ENCODE results near the gene STPG3.

The STPG3 gene

DNA sequence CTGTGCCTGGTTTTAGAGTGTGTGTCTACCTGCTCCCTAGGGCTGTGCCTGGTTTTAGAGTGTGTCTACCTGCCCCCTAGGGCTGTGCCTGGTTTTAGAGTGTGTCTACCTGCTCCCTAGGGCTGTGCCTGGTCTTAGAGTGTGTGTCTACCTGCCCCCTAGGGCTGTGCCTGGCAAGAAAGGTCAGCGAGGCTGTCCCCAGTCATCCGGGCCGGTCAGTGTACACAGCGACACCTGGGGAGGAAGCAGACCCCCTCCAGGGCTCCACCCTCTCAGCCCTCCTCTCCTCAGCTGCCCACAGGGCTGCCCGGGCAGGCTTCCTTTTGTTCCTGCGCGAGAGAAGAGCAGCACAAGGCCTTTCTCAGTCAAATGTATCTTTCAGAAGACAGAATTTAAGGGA, 46.9 kb downstream of the STPG3 start:
- H3K4me3 ChIP-seq (ENCODE audit: low read length), result no peak overlapping the region
- DNase-seq (ENCODE audit: low read depth), result no peak
- TF ChIP-seq, protein P1, sequence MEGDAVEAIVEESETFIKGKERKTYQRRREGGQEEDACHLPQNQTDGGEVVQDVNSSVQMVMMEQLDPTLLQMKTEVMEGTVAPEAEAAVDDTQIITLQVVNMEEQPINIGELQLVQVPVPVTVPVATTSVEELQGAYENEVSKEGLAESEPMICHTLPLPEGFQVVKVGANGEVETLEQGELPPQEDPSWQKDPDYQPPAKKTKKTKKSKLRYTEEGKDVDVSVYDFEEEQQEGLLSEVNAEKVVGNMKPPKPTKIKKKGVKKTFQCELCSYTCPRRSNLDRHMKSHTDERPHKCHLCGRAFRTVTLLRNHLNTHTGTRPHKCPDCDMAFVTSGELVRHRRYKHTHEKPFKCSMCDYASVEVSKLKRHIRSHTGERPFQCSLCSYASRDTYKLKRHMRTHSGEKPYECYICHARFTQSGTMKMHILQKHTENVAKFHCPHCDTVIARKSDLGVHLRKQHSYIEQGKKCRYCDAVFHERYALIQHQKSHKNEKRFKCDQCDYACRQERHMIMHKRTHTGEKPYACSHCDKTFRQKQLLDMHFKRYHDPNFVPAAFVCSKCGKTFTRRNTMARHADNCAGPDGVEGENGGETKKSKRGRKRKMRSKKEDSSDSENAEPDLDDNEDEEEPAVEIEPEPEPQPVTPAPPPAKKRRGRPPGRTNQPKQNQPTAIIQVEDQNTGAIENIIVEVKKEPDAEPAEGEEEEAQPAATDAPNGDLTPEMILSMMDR (conservative IDR thresholded peaks at IDR 0.05; ENCODE audit: low read length), result no peak

DNA sequence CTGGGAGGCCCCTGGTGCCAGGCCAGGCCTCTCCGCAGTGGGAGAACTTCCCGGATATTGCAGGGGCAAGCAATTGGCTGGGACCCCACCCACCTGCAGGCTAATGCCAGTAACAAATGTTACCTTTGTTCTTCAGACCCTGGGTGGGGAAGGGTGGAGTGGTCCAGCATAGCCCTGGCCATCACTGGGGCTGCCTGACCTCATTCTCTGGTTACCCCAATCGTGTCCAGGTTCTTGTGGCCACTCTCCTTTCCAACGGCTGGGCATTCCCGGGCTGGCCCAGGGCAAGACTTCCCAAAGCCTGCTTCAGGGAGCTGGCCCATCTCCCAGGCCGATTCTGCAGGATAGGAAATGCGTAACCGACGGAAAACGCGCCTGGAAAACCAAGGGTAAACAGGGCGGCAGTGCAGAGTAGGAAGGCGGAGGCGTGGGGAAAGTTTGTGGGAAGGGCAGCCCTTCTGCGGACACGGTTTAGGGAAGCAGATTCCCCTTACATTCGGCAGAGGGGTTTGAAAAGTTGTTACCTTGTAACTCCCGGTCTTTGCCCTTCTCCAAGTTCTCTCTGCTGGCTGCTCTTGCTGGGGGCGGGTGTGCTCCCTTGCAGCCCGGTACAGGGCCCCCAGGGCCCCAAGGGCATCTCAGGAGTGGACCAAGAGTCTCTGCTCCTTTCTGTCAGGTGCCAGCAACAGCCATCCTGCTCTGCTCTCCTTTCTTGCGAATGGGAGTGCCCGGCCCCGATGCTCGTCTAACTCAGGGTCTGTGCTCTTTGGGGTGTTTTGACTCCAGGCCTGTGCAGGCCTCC, 47.5 kb downstream of the STPG3 start:
- no peak for DNase-seq (ENCODE audit: low read depth)
- H3K4me3 ChIP-seq (ENCODE audit: low read length), result no peak overlapping the region
- TF ChIP-seq, protein P1 (conservative IDR thresholded peaks at IDR 0.05; ENCODE audit: low read length), result no peak

DNA sequence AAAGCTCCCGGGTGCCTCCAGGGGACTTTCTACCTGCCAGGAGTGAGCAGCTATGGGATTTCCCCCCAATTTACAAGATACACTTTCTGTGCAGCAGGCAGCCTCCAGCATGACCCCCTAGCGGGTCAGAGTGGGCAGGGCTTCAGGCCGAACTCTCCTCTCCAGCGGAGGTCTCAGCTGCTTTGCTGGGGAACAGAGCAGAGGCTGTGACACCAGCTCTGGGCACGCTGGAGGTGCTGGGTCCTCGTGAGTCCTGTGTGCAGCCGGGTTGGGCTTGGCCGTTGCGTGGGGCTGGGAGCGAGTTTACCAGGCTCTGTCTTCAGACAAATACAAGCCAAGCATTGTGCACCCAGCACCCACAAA, 48.1 kb downstream of the STPG3 start:
- H3K4me3 ChIP-seq (ENCODE audit: low read length), result no peak overlapping the region
- DNase-seq (ENCODE audit: low read depth), result no peak
- TF ChIP-seq, protein P1 (conservative IDR thresholded peaks at IDR 0.05; ENCODE audit: low read length), result no peak

DNA sequence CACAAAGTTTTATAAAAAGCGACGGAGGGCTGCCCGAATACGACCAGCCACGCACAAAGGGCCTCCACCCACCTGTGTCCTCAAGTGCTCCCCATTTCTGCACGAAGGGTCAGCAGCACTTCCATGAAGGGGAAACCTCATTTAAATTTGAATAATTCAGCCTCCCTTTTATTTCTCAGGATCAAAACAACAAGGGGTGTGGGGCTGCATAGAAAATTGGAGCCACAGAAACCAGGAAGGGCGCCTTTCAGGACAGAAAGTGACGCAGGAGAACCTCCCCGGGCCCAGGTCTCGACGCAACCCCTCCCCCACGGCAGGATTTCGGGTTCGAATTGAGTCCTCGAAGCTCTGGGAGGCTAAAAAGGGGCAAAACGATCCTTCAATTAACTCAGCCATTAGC, 48.9 kb downstream of the STPG3 start:
- H3K4me3 ChIP-seq (ENCODE audit: low read length), result no peak overlapping the region
- TF ChIP-seq, protein P1 (conservative IDR thresholded peaks at IDR 0.05; ENCODE audit: low read length), result no peak
- DNase-seq (ENCODE audit: low read depth), result no peak

DNA sequence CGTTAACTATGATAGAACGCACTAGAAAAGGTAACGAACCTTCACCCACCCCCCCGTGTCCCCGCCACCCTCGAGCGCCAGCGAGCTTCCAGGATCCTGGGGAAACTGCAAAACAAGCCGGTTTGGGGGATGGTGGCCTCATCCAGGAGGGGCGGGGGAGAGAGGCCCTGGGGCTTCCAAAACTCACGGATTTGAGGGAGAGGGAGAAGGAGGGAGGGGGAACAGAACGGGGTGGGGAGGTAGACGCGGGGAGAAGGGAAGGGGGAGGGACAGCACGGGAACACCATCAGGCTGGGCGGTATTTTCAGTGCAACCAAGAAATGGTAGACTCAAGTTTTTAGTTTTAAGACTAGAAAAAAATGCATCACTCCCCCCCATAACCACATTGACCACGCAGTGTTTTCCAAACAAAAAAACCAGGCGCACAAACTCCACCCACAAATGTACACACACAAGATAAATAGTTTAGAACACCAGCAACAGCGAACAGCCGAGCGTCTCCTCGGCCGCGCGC, 49.5 kb downstream of the STPG3 start:
- peak overlapping the region; percentile 22; the same call in 1 of the 2 replicates for H3K4me3 ChIP-seq (ENCODE audit: low read length)
- DNase-seq (ENCODE audit: low read depth), result no peak
- TF ChIP-seq, protein P1 (conservative IDR thresholded peaks at IDR 0.05; ENCODE audit: low read length), result no peak

DNA sequence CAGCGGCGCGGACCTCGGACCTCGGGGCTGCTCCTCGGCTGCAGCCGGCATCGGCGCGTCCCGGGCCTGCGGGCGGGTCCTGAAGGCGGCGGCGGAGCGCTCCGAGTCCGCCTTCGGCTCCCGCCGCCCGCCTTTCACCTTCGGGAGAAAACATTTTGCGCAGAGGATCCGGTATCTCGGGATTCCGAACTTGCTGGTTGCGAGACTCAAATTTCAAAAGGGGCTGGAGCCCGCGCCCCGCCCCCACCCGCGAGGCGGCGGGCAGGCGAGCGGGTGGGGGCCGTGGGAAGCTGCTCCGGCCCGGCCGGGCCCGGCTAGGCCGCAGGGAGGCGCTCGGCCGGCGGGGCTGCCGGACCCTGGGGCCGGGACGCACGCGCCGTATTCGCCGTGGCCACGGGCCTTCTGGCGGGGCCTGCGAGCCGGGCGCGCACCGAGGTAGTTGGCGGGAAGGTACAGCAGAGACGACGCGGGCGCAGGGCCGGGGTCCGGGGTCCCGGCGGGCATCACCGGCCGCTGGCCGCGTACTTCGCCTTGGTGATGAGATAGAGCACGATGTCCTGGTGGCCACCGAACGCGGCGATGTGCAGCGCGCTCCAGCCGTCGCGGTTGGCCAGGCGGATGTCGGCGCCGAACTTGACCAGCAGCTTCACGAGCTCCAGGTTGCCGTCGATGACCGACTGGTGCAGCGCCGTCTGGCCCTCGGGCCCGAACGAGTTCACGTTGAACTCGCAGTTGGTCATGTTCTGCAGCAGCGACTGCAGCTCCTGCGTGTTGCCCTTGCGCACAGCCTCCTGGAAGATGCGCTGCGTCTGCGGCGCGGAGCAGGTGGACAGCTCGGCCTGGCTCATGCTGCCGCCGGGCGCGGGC, 50.2 kb downstream of the STPG3 start:
- DNase-seq (ENCODE audit: low read depth), result no peak
- TF ChIP-seq, protein P1 (conservative IDR thresholded peaks at IDR 0.05; ENCODE audit: low read length), result no peak
- H3K4me3 ChIP-seq (ENCODE audit: low read length), result peak overlapping the region; percentile 39

All from AG10803 (cell line).